Measurements from ENCODE around the gene RAD54L.
"Not testable (repeated sequence)": the region's sequence is repeated elsewhere in the genome, so short reads cannot be mapped to it uniquely, and the experiment has no call there.

Gene RAD54L

GRCh38 chr1:46319960-46320914, 72.7 kb downstream of the RAD54L start:
- not testable (repeated sequence) for DNase-seq (ENCODE audit: low read depth)

- DNase-seq (ENCODE audit: low read depth) = not testable (repeated sequence)
Observed at GRCh38 chr1:46322191-46322590, 74.6 kb downstream of the RAD54L start.

- DNase-seq (ENCODE audit: low read depth) = not testable (repeated sequence)
Observed at GRCh38 chr1:46325285-46326076, 77.9 kb downstream of the RAD54L start.

Data from activated T-cell treated with anti-CD3 and anti-CD28 coated beads for 48 hours (primary cell).